IPS-20b (cell line): ENCODE measurements around the gene YTHDF2.
A peak's percentile ranks its signal among the peaks of the same experiment; 100 is the strongest.

Experiments used
- H3K27ac ChIP-seq: one replicate; pipeline ENCODE4 v1.5.1; 2013; ENCODE audit warnings: low read length
- H3K27me3 ChIP-seq: 2 replicates; pipeline ENCODE4 v1.6.1; 2013; ENCODE audit warnings: mild to moderate bottlenecking, low read length, inconsistent platforms; ENCODE audit not compliant: insufficient read depth
- H3K36me3 ChIP-seq: 2 replicates; pipeline ENCODE4 v1.6.1; 2013; ENCODE audit warnings: low read depth, mild to moderate bottlenecking, inconsistent platforms, low read length, moderate library complexity; ENCODE audit not compliant: insufficient read depth
- H3K4me1 ChIP-seq: 2 replicates; pipeline ENCODE4 v1.6.1; 2013; ENCODE audit warnings: mild to moderate bottlenecking, control low read depth, inconsistent platforms, low read length, moderate library complexity; ENCODE audit not compliant: insufficient read depth
- H3K4me3 ChIP-seq: 2 replicates; pipeline ENCODE4 v1.5.1; 2013; ENCODE audit warnings: mild to moderate bottlenecking, low read length, inconsistent platforms
- H3K9ac ChIP-seq: 2 replicates; pipeline ENCODE4 v1.6.1; 2013; ENCODE audit warnings: low read depth, mild to moderate bottlenecking, inconsistent platforms, low read length, moderate library complexity
- H3K9me3 ChIP-seq: 2 replicates; pipeline ENCODE4 v1.6.1; 2013; ENCODE audit warnings: mild to moderate bottlenecking, low read depth, low read length, inconsistent platforms; ENCODE audit not compliant: insufficient read depth

YTHDF2 gene

GRCh38 chr1:28804071-28804470 lies 67.3 kb downstream of the YTHDF2 start:
- Histone ChIP-seq H3K27ac (no peak overlapping the region), H3K36me3 (no peaks in the 10 kb centered on the region), H3K4me3 (no peak overlapping the region), H3K4me1 (0 out of 2 replicates have a peak, but pooled peaks cover 3% of the 10 kb centered on the region), H3K27me3 (no peaks in the 10 kb centered on the region), H3K9me3 (no peaks in the 10 kb centered on the region), H3K9ac (no peak overlapping the region)

GRCh38 chr1:28807046-28807445 lies 70.3 kb downstream of the YTHDF2 start:
- H3K9me3 ChIP-seq, result no peaks in the 10 kb centered on the region
- no peaks in the 10 kb centered on the region for H3K36me3 ChIP-seq
- no peak overlapping the region for H3K27ac ChIP-seq
- H3K4me3 ChIP-seq, result no peak overlapping the region
- no peak overlapping the region for H3K9ac ChIP-seq
- H3K4me1 ChIP-seq, result 0 out of 2 replicates have a peak, but pooled peaks cover 3% of the 10 kb centered on the region
- H3K27me3 ChIP-seq, result peaks cover 24% of the 10 kb centered on the region

GRCh38 chr1:28807986-28808385 lies 71.2 kb downstream of the YTHDF2 start:
- no peak overlapping the region for H3K9ac ChIP-seq
- no peak overlapping the region for H3K4me3 ChIP-seq
- H3K27me3 ChIP-seq, result peaks cover 34% of the 10 kb centered on the region
- H3K27ac ChIP-seq, result no peak overlapping the region
- H3K4me1 ChIP-seq, result 0 out of 2 replicates have a peak, but pooled peaks cover 3% of the 10 kb centered on the region
- H3K9me3 ChIP-seq, result no peaks in the 10 kb centered on the region
- H3K36me3 ChIP-seq, result no peaks in the 10 kb centered on the region

GRCh38 chr1:28811369-28811765 lies 74.6 kb downstream of the YTHDF2 start:
- H3K27ac ChIP-seq, result no peak overlapping the region
- H3K9ac ChIP-seq, result no peak overlapping the region
- no peaks in the 10 kb centered on the region for H3K9me3 ChIP-seq
- H3K4me3 ChIP-seq, result peak overlapping the region; percentile 46; the same call in 1 of the 2 replicates
- no peaks in the 10 kb centered on the region for H3K36me3 ChIP-seq
- peaks cover 52% of the 10 kb centered on the region for H3K27me3 ChIP-seq
- H3K4me1 ChIP-seq, result no peaks in the 10 kb centered on the region

DNA sequence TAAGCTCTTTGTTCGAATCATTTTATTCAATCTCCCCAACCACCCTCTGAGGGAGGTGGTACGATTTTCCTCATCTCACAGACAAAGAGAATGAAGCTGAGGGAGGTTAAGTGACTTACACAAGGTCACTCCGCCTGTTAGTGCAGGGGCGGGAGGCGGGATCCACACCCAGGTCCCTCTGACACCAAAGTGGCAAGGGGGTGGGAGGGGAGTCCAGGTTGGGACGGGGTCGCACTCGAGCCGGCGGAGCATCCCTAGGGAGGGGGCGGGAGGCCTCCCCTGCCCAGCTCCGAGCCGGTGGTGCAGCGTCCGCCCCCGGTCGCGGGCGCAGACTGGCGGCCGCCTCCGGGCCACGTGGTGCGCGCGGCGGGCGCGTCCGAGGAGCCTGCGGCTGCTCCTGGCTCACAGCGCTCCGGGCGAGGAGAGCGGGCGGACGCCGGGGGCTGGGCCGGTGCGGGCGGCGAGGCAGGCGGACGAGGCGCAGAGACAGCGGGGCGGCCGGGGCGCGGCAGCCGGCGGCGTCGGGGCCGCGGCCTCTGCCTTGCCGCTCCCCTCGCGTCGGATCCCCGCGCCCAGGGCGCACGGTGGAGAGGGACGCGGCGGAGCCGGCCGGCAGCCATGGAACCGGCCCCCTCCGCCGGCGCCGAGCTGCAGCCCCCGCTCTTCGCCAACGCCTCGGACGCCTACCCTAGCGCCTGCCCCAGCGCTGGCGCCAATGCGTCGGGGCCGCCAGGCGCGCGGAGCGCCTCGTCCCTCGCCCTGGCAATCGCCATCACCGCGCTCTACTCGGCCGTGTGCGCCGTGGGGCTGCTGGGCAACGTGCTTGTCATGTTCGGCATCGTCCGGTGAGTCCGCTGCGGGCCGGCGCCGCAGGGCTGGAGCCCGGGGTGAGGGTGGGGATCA lies 75.3 kb downstream of the YTHDF2 start, which contains the start of gene OPRD1:
Gene OPRD1 (plus strand): TSS at position 405 of the 903 bp plus-strand sequence. CDS start 214 bp downstream, at position 619.
- no peaks in the 10 kb centered on the region for H3K36me3 ChIP-seq
- peak within 1 kb of the TSS; percentile 61 for H3K4me3 ChIP-seq
- H3K27ac ChIP-seq, result no peak within 1 kb of the TSS
- H3K9me3 ChIP-seq, result no peaks in the 10 kb centered on the region
- no peaks in the 10 kb centered on the region for H3K4me1 ChIP-seq
- H3K9ac ChIP-seq, result peak within 1 kb of the TSS; percentile 47; the same call in 1 of the 2 replicates
- H3K27me3 ChIP-seq, result peaks cover 52% of the 10 kb centered on the region

GRCh38 chr1:28812669-28813468 lies 76.1 kb downstream of the YTHDF2 start:
- no peaks in the 10 kb centered on the region for H3K4me1 ChIP-seq
- no peaks in the 10 kb centered on the region for H3K36me3 ChIP-seq
- H3K4me3 ChIP-seq, result peak overlapping the region; percentile 61
- H3K9ac ChIP-seq, result peak overlapping the region; percentile 47; the same call in 1 of the 2 replicates
- no peaks in the 10 kb centered on the region for H3K9me3 ChIP-seq
- H3K27me3 ChIP-seq, result peaks cover 52% of the 10 kb centered on the region
- H3K27ac ChIP-seq, result no peak overlapping the region

DNA sequence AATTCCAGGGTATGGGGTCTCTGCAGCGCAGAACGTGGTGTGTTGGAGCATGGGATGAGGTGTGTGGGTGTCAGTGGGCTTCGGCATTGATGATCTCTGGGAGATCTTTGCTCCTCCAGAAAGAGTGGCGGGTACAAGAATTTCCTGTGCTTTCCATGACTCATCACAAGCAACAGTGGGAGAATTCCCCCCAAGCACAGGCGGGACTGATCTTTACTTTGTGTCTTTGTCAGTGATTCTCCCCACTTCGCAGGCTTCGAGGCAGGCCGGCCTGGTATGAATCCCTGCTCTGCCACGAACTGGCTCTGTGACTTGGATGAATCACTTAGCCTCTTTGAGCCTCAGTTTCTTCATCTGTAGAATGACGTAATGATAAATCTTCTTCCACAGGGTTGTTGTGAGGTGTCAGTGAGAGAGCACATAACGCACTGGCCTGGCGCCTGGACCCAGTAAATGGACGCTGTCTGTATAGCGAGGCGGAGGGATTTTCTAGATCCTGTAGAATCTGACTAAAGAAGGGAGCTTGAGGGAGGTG lies 77.3 kb downstream of the YTHDF2 start:
- Histone ChIP-seq H3K27me3 (peaks cover 52% of the 10 kb centered on the region), H3K27ac (no peak overlapping the region), H3K36me3 (no peaks in the 10 kb centered on the region), H3K9me3 (no peaks in the 10 kb centered on the region), H3K4me3 (no peak overlapping the region), H3K9ac (no peak overlapping the region), H3K4me1 (no peaks in the 10 kb centered on the region)

- Histone ChIP-seq H3K9ac (no peak overlapping the region), H3K4me3 (no peak overlapping the region), H3K27me3 (peaks cover 42% of the 10 kb centered on the region), H3K4me1 (no peaks in the 10 kb centered on the region), H3K27ac (no peak overlapping the region), H3K36me3 (no peaks in the 10 kb centered on the region), H3K9me3 (no peaks in the 10 kb centered on the region)
These were observed 78.9 kb downstream of the YTHDF2 start for GRCh38 chr1:28815533-28816185.

GRCh38 chr1:28817133-28817532 lies 80.4 kb downstream of the YTHDF2 start:
- H3K4me1 ChIP-seq, result no peaks in the 10 kb centered on the region
- no peaks in the 10 kb centered on the region for H3K9me3 ChIP-seq
- no peak overlapping the region for H3K27ac ChIP-seq
- peaks cover 27% of the 10 kb centered on the region for H3K27me3 ChIP-seq
- no peak overlapping the region for H3K4me3 ChIP-seq
- H3K36me3 ChIP-seq, result no peaks in the 10 kb centered on the region
- no peak overlapping the region for H3K9ac ChIP-seq

GRCh38 chr1:28819020-28819419 lies 82.3 kb downstream of the YTHDF2 start:
- no peak overlapping the region for H3K4me3 ChIP-seq
- H3K9ac ChIP-seq, result no peak overlapping the region
- H3K27me3 ChIP-seq, result peaks cover 8% of the 10 kb centered on the region
- no peak overlapping the region for H3K27ac ChIP-seq
- no peaks in the 10 kb centered on the region for H3K36me3 ChIP-seq
- H3K9me3 ChIP-seq, result no peaks in the 10 kb centered on the region
- no peaks in the 10 kb centered on the region for H3K4me1 ChIP-seq
